HL-60/S4 treated with retinoic acid at 250 ng/mL for 4 days and 3 days (cell line): Measurements from ENCODE around the gene IMMP2L.

Experiments used
- in situ Hi-C: fragments of 300-500 bp; cut with MboI; formaldehyde crosslinking; loops from 2 replicates; pipeline ENCODE4 v1.7.0; 2022; ENCODE audit warnings: low sequenced_read_pairs

The IMMP2L gene

DNA sequence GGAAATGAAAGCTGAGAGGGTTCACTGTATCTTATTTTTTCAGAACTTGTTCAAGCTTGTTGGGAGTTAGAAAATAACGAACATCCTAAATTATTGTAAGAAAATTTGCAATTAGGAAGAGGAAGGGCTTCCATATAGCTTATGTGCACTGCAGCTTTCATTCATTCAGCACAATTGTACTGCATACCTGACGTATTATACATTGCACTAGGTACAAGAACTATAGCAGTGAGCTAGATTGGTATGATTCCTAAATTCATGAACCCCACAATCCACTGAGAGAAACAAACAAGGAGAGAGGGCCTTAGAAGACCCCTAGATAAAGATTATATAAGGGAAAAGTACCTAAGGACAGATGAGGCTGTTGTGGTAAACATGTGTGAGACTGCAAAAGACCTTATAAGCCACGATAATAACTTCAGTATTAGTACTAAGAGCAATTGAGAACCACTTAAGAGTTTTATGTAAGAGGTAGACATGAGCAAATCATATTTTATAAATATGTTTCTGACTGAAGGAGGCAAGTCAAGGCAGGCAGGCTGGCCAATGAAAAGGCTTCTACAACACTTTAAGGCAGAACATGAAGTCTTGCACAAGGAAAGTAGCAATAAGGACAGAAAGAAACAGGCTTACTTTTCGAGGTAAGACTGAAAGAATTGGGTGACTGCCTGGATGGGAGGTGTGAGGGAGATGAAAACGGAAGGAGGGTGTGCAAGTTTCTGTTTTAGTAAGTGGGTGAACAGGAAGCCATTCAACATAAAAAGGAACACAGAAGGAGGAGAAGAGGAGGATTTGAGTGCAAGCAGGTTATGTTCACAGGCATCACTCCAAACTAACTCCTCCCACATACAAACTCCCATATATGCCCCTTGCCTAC, 549.3 kb downstream of the IMMP2L start:
- in situ Hi-C loops, result no loop called here

DNA sequence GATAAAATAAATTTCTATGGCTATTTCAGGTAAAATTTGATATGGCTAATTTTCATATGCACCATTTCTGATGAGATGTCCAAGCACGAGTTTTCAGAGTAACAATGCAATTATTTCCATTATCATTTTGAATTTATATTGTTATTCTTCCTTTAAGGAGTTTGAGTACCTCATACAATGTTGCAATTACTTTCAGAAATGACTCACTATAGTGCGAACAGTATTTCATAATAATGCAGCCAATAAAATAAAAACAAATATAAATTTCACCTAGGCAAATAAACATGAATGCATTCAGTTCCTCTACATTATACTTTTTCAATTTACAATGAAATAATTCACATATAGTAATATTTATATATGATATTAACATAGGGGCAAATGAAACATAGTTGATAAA, 550.1 kb downstream of the IMMP2L start:
- in situ Hi-C loops, result no loop called here

DNA sequence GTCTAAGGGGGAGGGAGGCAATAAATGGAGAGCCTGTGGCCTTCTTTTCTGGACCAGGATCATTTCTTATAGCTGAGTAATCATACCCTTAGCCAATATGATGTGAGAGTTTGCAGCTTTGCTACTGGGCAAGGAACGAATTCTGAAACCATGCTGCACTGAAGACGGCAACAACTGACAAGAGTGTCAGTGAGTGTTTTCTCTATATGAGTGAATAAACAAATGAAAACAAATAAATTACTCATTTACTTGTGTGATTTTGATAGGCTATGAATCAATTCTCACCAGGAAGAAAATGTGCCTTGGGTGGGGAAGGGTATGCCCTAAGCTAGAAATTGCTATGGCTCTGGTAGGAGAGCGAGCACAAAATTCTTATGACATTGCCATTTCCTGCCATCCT, 550.8 kb downstream of the IMMP2L start:
- in situ Hi-C loops, result no loop called here

DNA sequence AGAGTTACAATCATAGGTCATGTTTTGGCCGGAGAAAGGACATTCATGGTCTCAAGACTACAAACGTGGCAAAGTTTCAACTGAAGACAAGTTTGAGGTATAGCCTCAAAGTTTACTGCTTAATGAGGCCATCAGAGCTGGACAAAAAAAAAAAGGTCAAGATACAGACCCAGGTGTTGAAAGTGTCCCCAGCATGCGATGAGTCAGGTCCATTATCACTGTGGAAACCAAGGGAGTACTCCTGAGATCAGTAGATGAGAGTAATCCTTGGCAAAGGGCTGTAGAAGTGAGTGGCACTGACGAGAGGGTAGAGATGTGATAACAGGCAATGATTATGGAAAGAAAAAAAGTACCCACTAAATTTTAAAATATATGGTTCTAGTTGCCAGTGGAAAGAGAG, 551.5 kb downstream of the IMMP2L start:
- in situ Hi-C loops, result no loop called here

DNA sequence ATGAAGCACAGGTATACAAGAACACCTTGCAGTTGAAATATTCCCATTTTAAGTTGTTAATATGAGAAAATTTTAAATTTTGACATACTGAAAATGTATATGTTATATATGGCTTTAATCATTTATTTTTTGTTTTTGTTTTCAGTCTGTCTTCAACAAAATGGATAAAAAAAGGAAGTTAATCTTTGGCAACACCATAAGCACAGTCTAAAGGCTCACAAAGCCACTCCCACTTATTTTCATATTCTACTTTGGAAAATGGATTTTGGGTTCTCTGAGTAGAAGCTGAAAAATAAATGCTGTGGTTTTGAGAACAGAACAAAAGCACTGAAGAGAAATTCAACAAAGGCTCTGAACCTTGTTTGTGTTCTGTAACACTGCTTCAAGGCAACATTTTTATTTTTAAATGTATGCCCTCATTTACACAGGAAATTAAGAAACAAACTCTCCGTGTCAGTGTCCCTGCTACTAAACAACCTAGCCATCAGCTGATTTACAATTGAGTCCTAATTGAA, 552.7 kb downstream of the IMMP2L start:
- in situ Hi-C loops, result no loop called here

DNA sequence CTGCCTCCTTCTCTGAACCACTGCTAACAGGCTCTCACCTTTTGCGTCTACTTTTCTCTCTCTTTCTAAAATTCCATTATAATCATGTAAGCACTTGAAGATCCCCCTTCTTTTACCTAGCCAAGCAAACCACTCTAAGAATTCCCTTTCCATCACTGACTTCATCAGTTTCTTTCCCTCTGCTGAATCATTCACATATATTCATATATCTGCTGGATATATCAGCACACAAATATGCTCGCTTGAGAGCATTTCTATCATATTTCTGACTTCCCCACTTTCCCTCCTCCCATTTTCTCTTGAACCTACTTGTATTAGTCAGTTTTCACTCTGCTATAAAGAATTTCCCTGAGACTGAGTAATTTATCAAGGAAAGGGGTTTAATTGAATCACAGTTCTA, 555.6 kb downstream of the IMMP2L start:
- in situ Hi-C loops, result no loop called here

DNA sequence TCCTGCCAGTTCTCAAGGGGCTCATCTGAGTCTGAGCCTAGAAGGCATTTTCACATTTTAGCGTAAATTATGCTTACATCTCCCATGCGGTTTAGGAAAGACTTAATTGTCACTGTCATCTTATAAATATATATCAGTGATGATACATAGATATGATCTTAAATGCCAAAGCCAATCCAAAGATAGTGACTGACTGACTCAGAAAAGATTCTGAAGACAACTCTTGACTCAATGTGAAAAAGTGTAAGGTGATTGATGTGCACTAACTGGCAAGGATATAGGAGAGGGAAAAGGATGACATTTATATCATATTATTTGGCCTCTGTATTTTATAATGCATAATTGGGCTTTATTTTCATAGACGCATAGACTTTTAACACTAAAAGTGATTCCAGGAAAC, 556.3 kb downstream of the IMMP2L start:
- in situ Hi-C loops, result no loop called here

DNA sequence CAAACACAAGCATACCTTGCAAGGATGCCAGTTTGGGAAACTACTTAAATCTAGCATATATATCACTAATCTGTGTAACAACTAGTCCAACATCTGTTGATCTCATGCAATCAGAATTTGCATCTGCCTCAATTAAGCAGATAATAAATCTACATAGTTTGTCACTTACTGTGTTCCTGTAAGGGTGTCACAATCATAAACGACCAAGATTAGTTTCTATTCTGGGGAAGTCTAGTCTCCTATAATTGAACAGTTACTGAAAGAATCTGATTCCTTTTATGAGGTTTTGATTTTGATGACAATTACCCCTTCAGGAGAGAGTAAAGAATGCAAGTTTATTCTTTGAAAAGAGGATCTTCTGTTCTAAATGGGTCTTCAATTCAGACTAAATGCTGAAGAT, 556.8 kb downstream of the IMMP2L start:
- in situ Hi-C loops, result no loop called here

DNA sequence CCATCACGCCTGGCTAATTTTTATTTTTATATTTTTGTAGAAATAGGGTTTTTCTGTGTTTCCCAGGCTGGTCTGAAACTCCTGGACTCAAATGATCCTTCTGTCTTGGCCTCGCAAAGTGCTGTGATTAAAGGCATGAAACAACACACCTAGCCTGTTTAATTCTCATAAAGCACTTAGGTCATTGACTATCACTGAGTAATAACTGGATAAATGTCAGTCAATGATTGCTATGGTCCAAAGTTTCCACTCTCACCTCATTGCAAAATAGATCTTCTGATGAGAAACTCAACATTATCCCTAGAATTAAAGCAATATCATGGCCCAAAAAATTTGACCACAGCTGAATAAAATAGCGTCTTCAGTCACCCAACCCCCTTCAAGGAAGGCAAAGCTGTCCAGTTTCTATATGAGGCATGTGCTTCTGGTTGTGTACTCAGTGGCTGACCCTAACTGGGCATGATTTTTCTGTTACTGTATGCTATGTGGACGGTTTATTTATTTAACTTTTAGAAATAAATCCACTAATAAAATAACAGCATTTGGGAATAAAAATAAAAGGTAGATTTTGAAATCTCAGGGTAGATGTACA, 557.9 kb downstream of the IMMP2L start:
- in situ Hi-C loops, result no loop called here

DNA sequence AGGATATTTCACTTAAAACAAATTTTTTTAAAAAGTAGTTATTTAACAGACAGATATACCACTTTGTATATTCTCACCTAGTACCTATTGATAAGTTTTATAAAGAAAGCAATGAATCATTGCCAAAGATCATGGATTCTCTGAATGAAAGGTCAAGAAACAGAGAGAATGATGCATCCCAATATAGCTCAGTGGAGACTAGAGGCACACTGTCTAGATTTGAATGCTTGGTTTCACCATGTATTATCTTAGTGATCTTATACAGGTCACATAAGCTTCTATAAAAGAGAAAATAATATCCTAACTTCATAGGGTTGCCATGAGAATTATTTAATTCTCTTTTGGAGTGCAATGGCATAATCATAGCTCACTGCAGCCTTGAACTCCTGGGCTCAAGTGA, 558.4 kb downstream of the IMMP2L start:
- in situ Hi-C loops, result no loop called here

DNA sequence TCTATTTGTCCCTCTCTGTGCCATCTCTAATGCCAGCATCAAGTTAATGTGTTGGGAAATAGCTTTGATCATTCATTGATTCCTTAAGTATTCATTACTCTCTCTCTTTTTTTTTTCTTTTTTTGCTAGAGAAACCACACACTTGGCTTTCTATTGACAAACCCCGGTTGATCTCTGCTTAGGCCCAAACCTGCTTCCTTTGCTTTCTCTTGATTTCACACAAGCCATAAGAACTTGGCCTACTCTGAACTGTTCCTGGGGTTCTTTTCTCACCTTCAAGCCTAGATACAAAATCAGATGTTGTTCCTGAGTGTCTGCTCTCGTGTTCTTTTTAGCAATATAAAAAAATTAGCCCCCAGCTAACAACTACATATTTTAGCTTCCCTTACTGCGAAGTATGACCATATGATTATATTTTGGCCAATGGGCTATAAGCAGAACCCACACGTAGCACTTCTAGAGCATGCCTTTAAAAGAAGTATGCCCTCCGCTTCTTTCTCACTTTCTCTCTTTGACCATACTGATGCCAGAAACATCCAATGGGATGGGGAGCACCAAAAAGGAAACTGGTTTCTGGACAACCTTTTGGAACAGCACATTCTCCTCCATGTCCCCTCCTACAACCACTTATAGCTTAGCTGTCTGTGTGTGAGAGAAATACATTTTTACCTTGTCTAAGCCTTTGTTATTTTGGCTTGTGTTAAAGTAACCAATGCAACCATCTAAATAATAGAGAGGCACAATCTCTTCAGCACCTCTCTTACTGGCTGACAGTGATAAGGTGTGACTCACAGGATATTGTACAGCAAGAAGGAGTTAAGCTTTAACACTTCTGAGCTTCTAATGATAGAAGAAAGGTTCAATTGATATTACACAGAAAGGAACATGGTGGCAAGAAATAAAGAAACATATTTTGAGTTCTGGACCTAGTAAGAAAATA, 568.0 kb downstream of the IMMP2L start:
- in situ Hi-C loops, result no loop called here

DNA sequence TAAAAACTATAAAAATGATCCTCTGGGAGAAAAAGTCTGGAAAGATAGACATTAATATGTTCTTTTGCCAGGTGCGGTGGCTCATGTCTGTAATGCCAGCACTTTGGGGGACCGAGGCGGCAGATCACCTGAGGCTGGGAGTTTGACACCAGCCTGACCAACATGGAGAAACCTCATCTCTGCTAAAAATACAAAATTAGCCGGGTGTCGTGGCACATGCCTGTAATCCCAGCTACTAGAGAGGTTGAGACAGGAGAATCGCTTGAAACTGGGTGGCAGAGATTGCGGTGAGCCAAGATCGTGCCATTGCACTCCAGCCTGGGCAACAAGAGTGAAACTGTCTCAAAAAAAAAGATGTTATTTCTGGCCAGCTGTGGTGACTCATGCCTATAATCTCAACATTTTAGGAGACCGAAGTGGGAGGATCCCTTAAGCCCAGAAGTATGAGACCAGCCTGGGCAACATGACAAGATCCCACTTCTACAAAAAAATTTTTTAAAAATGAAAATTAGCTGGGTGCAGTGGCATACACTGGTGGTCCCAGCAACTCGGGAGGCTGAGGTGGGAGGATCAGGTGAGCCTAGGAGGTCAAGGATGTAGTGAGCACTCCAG, 573.3 kb downstream of the IMMP2L start:
- in situ Hi-C loops, result no loop called here

DNA sequence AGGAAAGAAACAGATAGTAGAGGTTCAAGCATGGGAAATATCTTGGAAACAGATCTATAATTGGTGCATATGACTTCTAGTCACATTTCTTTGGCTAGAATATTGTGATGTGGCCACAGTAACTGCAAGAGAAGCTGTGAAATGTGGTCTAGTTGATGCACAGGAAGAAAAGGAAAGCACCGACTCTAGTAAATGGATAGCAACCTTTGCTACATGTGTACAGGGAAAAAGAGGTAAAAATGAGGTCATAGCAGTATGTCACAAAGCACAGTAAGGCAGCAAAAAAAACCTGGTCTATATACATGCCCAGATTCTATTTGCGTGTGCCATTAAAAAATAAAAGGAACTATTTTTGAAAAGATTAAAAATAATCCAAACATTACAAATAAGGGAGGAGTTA, 573.9 kb downstream of the IMMP2L start:
- in situ Hi-C loops, result no loop called here

DNA sequence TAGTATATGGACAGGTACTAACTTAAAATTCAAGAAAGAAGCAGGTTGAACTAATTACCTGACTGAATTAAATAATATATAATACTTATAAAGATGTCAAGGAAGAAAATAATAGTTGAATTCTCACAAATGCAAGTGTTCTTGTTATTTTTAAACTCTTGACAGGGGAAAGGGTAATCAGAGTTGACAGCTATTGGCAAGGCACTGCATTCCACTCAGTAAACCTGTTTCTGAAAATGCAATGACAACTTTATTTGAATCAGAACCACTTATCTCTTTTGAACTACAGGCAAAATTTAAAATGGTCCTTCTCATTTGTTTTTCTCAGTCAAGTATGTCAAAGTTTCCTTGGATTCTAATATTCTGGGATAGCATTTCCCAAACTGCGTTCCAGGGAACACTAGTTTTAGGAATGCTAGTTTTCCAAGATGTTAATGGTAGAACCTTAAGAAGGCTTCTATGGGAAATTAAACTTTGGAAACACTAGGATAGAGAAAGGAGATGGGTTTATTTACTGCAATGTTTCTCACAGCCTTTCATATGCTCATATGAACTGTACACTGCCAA, 575.1 kb downstream of the IMMP2L start:
- in situ Hi-C loops, result no loop called here

DNA sequence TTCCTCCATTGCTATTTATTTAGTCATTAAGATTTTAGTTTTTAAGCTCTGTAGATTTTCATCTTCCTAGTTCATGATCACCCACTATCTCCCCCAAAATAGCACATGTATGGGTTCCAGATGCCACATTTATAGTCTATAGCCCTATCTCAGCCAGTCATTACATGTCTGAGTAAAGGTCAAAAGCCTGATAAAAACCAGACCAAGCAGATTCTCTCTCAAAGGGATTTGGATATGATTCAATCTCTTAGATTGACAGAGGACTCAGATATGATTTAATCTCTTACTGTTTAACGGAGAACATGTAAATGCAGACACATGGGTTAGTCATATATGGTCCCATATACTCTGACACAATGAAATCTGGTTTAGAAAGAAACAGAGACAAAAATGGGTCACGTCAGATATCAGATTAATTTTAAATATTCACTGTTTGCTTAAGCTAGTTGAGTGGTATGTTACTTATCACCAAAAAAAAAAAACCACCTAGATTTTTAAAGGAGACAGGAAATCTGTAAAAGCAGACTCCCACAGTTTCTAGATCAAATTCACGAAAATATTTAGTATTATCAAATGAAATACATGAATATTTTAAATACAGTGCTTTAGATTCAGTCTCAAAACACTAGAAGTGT, 578.4 kb downstream of the IMMP2L start:
- in situ Hi-C loops, result no loop called here

DNA sequence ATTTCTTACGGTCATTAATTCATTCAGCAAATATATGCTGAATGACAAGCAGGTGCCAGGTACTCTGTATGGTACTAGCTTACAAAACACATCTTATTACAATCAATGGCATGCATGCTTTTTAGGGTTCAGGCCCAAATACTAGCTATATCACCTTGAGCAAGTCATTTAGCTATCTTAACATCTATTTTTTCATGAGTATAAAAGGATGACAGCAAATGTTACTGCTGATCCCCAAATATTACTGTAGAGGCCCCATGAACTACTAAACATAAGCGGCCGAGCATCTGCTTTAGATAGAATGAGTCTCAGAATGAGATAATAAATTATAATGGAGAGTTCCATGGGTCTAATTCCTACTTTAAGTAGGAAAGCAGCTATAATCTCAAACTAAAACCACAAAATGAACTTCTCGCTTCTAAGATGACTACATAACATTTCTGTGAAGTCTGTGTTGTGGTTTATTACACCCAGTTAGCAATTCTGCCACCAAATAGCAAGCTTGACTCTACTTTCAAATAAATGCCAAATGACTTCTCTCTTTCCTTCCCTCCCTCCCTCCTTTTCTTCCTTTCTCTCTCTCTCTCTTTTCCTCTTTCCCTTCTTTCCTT, 585.1 kb downstream of the IMMP2L start:
- in situ Hi-C loops, result no loop called here

DNA sequence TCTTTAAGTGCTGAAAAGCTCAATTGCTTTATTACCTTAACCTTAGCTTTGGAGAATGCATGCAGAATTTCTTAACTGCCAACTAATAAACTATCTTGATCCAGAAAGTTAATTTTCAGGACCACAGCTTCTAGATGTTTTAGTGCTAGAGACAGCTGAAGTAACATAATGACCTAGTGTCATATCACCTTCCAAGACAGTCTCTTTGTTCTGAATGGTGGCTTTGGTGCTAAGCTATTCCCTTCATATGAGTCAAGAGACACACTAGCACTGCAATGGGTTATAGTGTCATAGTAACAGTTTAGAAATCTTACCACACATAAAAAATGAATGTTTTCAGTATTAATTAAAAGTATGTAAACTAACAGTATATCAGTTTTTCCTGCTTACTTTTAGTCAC, 586.8 kb downstream of the IMMP2L start:
- in situ Hi-C loops, result no loop called here

DNA sequence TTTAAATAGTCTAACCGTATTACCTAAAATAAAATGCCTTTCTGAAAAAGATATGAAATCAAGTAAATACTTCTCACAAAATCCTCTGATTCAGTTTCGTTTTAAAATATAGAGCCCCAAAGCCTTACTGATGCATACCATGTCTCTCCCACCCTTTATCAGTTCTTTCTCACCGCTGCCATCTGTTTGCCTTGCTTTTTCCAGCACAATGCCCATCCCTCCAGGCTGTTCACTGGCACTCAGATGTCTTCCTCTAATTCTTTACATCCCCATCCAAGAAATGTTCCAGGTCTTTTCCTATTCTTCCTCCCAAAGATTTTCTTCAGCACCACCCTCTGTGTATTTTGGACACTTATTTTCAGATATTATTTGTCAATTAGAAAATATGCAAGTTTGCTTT, 587.9 kb downstream of the IMMP2L start:
- in situ Hi-C loops, result no loop called here

DNA sequence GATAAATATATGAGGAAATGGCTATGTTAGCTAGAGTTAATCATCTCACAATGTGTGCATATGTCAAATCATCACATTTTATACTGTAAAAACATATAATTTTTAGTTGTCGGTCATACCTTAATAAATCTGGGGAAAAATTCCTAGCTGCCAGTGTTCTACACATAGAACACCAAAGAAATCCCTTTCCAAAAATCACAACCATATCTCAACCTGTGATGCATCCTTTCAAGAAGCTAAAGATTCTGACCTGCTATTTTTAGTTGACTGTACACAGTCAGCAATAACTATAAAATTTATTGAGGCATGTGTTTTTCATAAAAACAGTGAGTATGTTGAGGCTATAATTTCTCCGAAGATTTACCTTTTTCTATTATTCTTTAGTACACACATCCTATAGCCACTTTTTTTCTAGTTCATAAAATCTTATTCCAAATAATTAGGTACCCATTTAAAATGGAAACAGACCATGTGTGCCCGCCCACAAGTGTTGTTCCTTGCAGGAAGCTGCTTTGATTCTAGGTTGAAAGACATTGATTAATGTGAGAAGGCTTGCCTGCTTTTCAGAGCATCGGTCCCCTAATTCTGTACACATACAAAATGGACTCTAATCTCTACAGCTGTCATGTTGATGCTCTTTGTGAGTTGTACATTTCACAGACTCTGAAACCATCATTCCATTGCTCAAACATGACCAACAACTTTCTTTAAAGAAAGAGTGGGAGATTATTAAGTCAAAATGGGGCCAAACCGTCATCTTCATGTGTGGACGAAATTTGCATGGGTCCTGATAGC, 588.9 kb downstream of the IMMP2L start:
- in situ Hi-C loops, result no loop called here
